Measurements from ENCODE around the gene SSBP2. TPM values are rescaled to one million over a fixed set of nuclear protein-coding genes. Genes with fewer than 3 reads are reported as not detected.

SSBP2 gene
- total and polyA plus RNA-seq, 2 of the 8 experiments (the other 6 are each of a cell fraction or from before 2014, with no cell fraction given): 21.5 to 36.2 TPM

DNA sequence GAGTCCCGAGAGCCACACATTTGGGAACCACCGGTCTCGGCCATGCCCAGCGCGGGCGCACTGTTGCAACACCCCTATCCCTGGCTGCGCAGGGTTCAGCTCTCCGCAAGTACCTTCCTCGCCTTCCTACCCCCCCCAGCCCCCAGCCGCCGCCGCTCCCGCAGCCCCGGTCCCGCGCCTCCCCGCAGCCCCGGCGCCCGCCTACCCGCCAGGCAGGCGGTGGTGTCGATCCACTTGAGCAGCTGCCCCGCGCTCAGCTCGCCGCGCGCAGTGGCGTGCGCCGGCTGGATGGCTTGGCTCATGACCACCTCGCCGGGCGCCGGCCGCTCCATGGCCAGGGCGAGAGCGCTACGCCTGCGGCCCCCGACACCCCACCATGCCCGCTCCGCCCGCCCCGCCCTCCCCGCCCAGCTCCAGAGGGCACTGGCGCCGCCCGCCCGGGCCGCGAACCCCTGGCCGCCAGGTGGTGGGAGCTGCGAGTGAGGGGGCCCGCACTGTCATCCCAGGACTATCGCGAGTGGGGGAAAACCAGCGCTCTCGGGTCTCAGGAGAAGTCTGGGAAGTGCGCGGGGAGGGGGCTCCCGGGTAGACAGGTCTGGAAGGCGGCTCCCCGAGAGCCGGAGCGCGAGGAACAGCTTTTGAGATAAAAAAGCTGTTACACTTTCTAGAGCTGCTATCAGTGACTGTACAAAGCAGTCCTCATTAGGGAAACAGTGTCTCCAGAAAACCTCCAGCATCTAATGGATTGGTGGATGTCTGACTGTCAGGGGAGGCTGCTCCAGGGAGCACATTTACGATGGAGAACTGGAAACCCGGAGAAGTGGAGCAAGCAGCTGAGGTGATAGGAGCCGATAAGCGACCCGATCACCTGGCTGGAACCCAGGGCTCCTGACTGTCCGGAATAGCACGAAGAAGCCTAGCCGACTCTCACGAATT is 356.8 kb downstream of the SSBP2 start, which contains the start of gene ACOT12 (continued):
- no peak for TF ChIP-seq CHD7 (IDR thresholded peaks at IDR 0.05; ENCODE audit: insufficient replicate concordance, low read length)
- TF ChIP-seq ASH2L (IDR thresholded peaks at IDR 0.05; ENCODE audit: low read length): peak; percentile 56
- no peak for TF ChIP-seq RXRA (IDR thresholded peaks at IDR 0.05; ENCODE audit: insufficient read depth, low read depth, low read length)
- peak; percentile 31 for TF ChIP-seq CTBP2 (IDR thresholded peaks at IDR 0.05; ENCODE audit: borderline replicate concordance, insufficient read depth, insufficient read length, low read length)
- no peak for TF ChIP-seq POLR2AphosphoS5 (IDR thresholded peaks at IDR 0.05; ENCODE audit: low read depth, low read length)
- TF ChIP-seq TEAD4 (IDR thresholded peaks at IDR 0.05; ENCODE audit: low read depth, low read length): no peak
- 0 out of 4 replicates have a peak, but pooled peaks of 1 of the 2 experiments have one; percentile 34 for TF ChIP-seq SIN3A (conservative IDR thresholded peaks at IDR 0.05 in 1 of 2, IDR thresholded peaks at IDR 0.05 in 1 of 2; ENCODE audit: low read depth in 1 of 2, low read length in 2 of 2)
- no peak for TF ChIP-seq GTF2F1 (IDR thresholded peaks at IDR 0.05; ENCODE audit: borderline replicate concordance, low read depth, low read length)
- TF ChIP-seq CREB1 (IDR thresholded peaks at IDR 0.05): peak; percentile 35; the same call in 1 of the 2 replicates
